ENCODE data around the gene OLFM3.

Gene OLFM3

GRCh38 chr1:101943237-101943636, 53.5 kb downstream of the OLFM3 start:
- no peak for DNase-seq

- no peak for DNase-seq
Observed at GRCh38 chr1:101942516-101943193, 54.1 kb downstream of the OLFM3 start.

DNA sequence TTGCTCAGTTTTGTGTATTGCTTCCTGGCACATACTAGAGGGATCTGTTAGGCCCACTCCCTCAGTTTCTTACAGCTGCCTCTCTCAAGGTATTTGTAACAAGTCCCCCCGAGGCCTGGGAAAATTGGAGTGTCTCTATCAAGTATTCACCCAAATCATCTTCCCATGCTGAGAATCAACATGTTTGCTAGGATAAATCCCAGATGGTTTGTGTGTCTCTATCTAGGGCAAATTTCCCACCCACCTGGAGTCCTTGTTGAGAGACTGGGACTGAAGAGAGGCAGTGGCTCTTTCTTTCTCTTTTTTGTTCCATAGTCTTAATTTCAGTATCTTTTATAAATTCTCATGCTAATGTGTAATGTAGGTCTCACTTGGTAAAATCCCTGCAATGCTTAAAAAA, 58.0 kb downstream of the OLFM3 start:
- no peak for DNase-seq

- DNase-seq: no peak
Observed at GRCh38 chr1:101929343-101929742, 67.4 kb downstream of the OLFM3 start.

DNA sequence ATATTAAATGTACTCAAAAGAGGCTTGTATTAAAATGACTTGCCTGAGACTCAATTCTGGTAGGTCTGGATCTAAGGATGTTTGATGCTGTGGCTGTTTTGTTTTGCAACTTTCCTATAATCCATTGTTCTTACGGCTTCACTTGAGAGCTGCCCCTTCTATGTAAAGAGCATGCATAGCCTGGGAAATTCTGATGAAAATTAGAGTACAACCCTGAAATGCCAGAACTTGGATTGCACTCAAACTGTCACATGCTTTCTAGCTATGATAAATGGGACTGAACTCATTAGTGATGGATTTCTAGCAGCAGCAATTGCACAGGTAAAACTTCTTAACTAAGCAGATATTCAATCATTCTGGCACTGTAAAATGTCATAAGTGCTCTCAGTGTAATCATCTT, 67.9 kb downstream of the OLFM3 start:
- DNase-seq: no peak

DNA sequence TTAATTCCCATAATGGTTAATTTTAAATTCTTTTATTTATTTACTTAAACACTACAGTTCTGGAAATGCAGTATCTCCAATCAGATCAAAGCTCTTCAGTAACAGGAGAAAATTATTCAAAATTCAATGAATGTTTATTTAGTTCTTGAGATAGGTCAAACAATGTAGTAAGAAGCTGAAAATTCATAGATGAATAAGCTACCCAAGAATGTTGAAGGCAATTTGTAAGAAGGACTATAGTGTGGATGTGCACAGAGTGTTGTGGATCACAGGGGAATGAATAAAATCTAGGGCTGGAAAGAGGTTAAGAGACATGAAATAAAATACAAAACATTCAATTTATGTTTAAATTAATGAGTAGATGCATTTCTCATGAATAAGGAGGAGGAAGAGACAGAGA, 72.0 kb downstream of the OLFM3 start:
- DNase-seq: no peak

DNA sequence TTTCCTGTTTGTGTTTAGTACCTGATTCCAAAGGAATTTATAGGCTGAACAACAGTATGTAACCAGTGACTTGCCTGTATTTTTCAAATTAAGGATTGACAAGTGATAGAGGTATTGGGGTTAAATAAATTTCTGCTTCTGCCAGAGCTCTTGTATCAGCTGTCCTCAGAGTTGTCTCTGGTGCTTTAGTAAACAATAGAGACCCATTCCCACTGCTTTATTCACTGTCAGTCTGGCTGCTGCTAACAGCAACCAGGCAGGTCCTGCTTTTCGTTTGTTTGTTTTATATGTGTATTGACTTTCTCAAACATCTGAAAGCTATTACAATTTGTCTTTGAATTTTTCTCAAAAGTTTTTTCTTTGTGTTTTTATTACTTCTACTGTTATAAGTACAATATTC, 76.1 kb downstream of the OLFM3 start:
- DNase-seq: no peak

- DNase-seq: no peak
Observed at GRCh38 chr1:101918277-101918676, 78.4 kb downstream of the OLFM3 start.

DNA sequence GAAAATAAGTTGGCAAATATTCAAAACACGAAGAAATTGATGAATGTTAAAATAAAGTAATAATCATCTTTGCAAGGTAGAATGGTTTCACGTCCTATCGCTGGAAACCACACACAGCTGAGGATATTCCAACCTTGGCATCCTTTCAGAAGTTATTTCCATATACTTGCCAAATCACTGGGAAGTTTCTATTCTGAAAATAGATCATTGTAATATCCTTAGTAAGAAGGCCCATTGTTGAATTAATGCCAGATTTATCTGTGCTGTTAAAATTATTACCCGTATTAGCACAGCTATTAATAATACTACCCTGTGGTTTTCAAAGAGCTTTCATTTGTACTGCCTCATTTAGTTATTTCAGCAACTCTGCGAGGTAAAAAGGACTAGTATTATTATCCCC, 81.1 kb downstream of the OLFM3 start:
- no peak for DNase-seq

DNA sequence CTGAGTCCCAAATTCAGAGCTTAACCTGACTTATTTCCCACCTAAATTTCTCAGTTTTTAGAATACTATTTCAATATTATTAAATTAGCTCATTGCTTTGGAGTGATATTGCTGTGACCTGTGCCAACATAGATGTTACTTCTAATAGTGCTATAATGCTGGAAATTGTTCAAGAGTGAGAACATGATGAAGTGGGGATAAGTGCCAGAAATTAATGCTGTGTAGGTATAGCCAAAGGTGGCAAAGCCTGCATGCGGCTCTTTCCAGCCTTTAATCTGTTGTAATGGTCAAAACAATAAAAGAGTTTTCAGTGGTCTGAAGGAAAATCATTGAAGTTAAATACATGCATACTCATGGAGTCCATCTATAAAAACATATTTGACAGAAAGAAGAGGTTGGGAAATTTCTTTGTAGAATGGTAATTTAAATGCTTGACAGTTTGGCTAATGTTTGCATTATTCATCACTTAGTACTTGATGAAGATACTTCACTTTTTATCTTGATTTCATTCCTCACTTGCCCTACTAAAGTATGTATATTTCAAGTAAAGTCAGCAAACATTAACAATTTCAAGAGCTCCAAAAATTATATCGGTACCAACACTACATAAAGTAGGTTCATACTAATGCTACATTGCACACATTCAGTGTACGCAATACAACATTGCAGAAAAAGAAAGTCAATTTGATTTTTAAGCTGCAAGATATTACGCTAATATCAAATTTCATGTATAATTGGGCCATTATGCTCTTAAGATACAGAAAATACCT, 82.1 kb downstream of the OLFM3 start:
- no peak for DNase-seq

- no peak for DNase-seq
Observed at GRCh38 chr1:101911894-101912293, 84.8 kb downstream of the OLFM3 start.

- DNase-seq: no peak
Observed at GRCh38 chr1:101908980-101909379, 87.7 kb downstream of the OLFM3 start.

DNA sequence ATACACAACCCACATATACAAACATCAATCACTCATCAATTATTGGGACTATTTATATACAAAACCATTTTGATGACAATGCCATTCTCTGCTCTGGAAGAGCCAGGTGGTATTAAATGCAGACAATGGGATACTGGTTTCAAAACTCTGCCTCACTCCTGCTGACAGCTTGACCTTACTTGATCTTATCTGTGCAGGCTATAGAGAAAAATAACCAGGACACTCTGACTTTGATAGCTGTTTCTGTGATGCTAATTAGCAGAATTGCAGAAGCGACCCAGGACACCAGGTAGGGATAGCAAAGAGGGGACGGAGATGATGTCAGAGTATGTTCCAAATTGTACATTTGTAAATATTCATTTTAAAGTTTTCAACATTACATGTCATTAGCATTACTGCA, 89.5 kb downstream of the OLFM3 start:
- no peak for DNase-seq

DNA sequence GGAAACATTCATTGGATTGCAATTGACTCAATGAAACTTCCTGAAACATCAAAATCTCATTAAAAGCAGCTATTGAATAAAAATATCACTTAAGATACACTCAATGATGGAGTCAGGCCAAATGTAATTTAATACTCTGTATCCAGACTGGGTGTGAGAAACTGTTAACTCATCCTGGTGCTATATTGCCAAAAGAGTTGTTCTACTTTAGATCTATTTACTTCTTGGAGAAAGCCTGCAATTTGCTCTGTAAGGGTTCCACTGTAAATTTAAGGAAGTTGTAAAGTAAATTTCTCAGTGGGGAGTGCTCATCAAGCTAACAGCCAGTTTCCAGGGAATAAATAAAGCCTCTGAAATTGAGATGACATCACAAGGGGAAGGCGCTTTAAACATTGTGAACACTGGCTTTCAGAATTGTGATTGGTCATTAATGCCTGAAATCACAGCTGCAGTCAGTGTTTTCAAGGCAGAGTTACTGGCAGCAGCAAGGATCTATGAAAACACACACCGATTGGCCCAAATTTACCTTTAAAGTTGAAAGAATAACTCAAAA, 91.4 kb downstream of the OLFM3 start:
- no peak for DNase-seq

DNA sequence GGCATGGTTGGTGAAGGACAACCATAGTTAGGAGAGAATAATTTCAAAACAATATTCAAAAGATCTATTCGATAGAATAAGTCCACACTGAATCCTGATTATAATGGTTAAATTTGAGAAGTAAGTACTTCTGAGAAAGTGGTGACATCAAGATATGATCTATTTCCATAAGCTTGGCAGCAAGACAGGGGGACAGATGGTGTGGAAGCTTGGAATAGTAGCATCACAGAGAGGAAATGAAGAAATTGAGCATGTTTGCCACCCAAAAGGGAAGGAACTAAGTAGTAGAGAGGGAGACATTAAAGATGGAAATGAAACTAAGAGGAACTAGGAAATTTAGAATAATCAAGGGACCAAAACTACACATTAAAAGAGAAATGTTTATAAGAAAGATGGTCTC, 94.5 kb downstream of the OLFM3 start:
- DNase-seq: no peak

DNA sequence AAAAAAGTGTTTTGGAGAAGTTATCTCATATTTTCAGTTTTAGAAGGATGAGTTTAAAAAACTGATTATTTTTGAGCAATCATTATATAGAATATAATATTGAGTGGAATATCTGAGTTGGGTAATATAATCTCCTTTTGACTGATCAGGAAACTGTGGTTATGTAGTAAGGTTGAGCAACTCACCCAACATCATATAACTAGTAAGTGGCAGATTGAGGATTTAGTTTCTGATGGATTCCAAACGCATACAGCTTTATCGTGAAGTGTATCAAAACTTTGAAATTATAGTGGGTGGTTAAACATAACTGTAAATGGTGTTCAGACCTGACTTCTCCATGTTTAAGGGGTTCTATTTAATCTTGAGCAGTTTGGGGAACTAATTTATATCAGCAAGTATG, 98.6 kb downstream of the OLFM3 start:
- no peak for DNase-seq

- DNase-seq: no peak
Observed at GRCh38 chr1:101884621-101885020, 112.1 kb downstream of the OLFM3 start.

GRCh38 chr1:101875891-101876290, 120.8 kb downstream of the OLFM3 start:
- no peak for DNase-seq

DNA sequence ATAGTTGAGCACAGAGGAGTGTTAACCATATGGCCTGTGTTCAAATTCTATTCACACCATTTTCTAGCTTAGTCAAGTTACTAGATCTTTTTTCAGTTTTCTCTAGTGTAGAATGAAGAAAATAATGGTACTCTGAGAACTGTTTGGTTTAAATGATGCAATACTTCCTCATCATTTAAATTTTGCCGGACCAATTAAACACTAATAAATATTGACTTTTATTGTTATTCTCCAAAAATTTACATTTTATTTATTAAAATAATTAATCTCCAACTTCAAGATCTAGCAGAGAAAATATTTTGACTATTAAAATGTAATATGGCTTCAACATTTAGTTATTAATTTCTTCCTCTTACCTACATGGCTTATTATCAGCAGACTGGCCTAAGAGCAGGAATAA, 123.1 kb downstream of the OLFM3 start:
- DNase-seq: no peak

- DNase-seq: no peak
Observed at GRCh38 chr1:101859941-101860340, 136.8 kb downstream of the OLFM3 start.

GRCh38 chr1:101854271-101854670, 142.5 kb downstream of the OLFM3 start:
- DNase-seq: no peak

- no peak for DNase-seq
Observed at GRCh38 chr1:101852936-101853335, 143.8 kb downstream of the OLFM3 start.

DNA sequence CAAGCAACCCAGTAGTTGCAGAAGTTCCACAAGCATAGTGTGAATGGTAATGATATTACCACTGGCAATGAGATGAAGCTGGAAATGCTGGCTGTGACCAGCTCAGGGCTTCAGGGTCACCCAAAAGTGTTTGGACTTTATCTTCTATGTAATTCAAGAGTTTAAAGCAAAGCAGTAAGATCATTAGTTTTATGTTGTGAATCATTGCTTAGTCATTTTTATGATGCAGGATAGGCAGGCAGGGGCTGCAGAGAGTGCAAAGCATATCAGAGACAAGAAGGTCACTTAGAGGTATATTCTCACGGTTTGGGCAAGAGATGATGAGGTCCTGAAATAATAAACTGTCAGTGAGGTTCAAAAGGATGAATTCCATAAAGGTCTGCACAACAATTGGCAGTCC, 147.4 kb downstream of the OLFM3 start:
- no peak for DNase-seq

GRCh38 chr1:101847626-101848025, 149.1 kb downstream of the OLFM3 start:
- no peak for DNase-seq

- DNase-seq: no peak
Observed at GRCh38 chr1:101846820-101847219, 149.9 kb downstream of the OLFM3 start.

Measured in cortex of kidney (tissue), 1 donor.